B cell (primary cell): ENCODE measurements around the gene STON1. TPM values are rescaled to one million over a fixed set of nuclear protein-coding genes. Genes with fewer than 3 reads are reported as not detected.

Experiments used
- ATAC-seq: fragments of 200-7000 bp; cut with Tn5 transposase; one replicate; pipeline ENCODE4 v1.10.0; 2021; ENCODE audit warnings: low read depth, mild to moderate bottlenecking, moderate number of reproducible peaks, moderate library complexity
- CTCF ChIA-PET: fragments of 350-600 bp; sonication (Branson Sonifier 250); formaldehyde crosslinking; loops from one replicate; lab custom pipeline; 2021; ENCODE audit warnings: antibody characterized with exemption, inconsistent platforms; lab: Charles Lee
- POLR2A ChIA-PET: fragments of 350-600 bp; sonication (Branson Sonifier 250); formaldehyde crosslinking; loops from one replicate; lab custom pipeline; 2021; ENCODE audit warnings: antibody characterized with exemption; lab: Charles Lee
- DNase-seq: peaks from one replicate; pipeline ENCODE4 v3.0.0; 2013
- H2AFZ ChIP-seq: 2 replicates; pipeline ENCODE4 v1.6.1; 2012; ENCODE audit warnings: mild to moderate bottlenecking, low read depth, low read length; ENCODE audit not compliant: insufficient read depth, poor library complexity, severe bottlenecking
- H3K27ac ChIP-seq, 2 donors: 1 replicate in 1 of 2; 2 replicates in 1 of 2; pipeline ENCODE4 v1.5.1; 2012 to 2013; ENCODE audit warnings: low read length in 2 of 2, mild to moderate bottlenecking in 2 of 2, moderate library complexity in 1 of 2
- H3K27me3 ChIP-seq, 4 experiments: fragments of 200-600 bp in 1 of 4; sonication (generic) in 1 of 4; replicated peaks in 1 of 4; 1 replicate in 2 of 4; 2 replicates in 2 of 4; pipeline versions ENCODE4 v1.6.1 to v1.7.0; 2013 to 2016; ENCODE audit warnings: low read length in 3 of 4, mild to moderate bottlenecking in 2 of 4, mixed read lengths in 1 of 4, moderate library complexity in 1 of 4; ENCODE audit not compliant: insufficient read depth in 4 of 4, control insufficient read depth in 3 of 4; ENCODE audit errors: control extremely low read depth in 1 of 4
- H3K36me3 ChIP-seq, 2 experiments: replicated peaks in 1 of 2; 1 replicate in 1 of 2; 2 replicates in 1 of 2; pipeline versions ENCODE4 v1.6.1 to v1.7.1; 2013; ENCODE audit warnings: low read length in 1 of 2; ENCODE audit not compliant: insufficient read depth in 2 of 2, control insufficient read depth in 1 of 2; ENCODE audit errors: control extremely low read depth in 1 of 2, extremely low read depth in 1 of 2
- H3K4me1 ChIP-seq, 2 donors: fragments of 200-600 bp in 1 of 2; sonication (generic) in 1 of 2; 1 replicate in 1 of 2; 2 replicates in 1 of 2; pipeline versions ENCODE4 v1.5.1 to v1.6.1; 2013 to 2017; ENCODE audit warnings: low read length in 2 of 2; ENCODE audit not compliant: control insufficient read depth in 2 of 2, insufficient read depth in 2 of 2
- H3K4me2 ChIP-seq: replicated peaks from 2 replicates; pipeline ENCODE3; 2012; ENCODE audit warnings: mild to moderate bottlenecking, low read depth, low read length; ENCODE audit not compliant: poor library complexity, severe bottlenecking
- H3K4me3 ChIP-seq, 5 experiments: fragments of 200-600 bp in 1 of 5; sonication (generic) in 1 of 5; 1 replicate in 3 of 5; 2 replicates in 2 of 5; pipeline versions ENCODE4 v1.5.1 to v1.7.0; 2011 to 2016; ENCODE audit warnings: low read length in 4 of 5, mild to moderate bottlenecking in 4 of 5, low read depth in 2 of 5, control low read depth in 1 of 5, moderate library complexity in 1 of 5; ENCODE audit not compliant: insufficient read depth in 1 of 5; ENCODE audit errors: control extremely low read depth in 1 of 5, extremely low read depth in 1 of 5
- H3K79me2 ChIP-seq: fragments of 200-600 bp; sonication (generic); one replicate; pipeline ENCODE4 v1.6.0; 2016; ENCODE audit warnings: low read length; ENCODE audit not compliant: control insufficient read depth, insufficient read depth
- H3K9ac ChIP-seq: fragments of 200-600 bp; sonication (generic); 2 replicates; pipeline ENCODE4 v1.6.1; 2017; ENCODE audit warnings: mild to moderate bottlenecking, low read length, moderate library complexity
- H3K9me3 ChIP-seq, 3 donors: one replicate each; pipeline versions ENCODE4 v1.6.1 to v1.7.1; 2013; ENCODE audit warnings: low read length in 2 of 3; ENCODE audit not compliant: control insufficient read depth in 2 of 3, insufficient read depth in 1 of 3; ENCODE audit errors: control extremely low read depth in 1 of 3
- H4K20me1 ChIP-seq: 2 replicates; pipeline ENCODE4 v1.6.0; 2012; ENCODE audit warnings: mild to moderate bottlenecking, low read length; ENCODE audit not compliant: insufficient read depth, control insufficient read depth, poor library complexity, severe bottlenecking
- H3K27ac Mint-ChIP-seq: one replicate; pipeline ENCODE4 v1.8.0; 2021; ENCODE audit warnings: mixed read lengths
- H3K27me3 Mint-ChIP-seq: one replicate; pipeline ENCODE4 v1.8.0; 2021; ENCODE audit warnings: mixed read lengths
- H3K4me1 Mint-ChIP-seq: one replicate; pipeline ENCODE4 v1.8.0; 2021; ENCODE audit warnings: mixed read lengths
- H3K4me3 Mint-ChIP-seq: one replicate; pipeline ENCODE4 v1.8.0; 2021; ENCODE audit warnings: mixed read lengths
- H3K9me3 Mint-ChIP-seq: one replicate; pipeline ENCODE4 v1.8.0; 2022; ENCODE audit warnings: mixed read lengths; ENCODE audit not compliant: insufficient read depth
- EZH2 ChIP-seq: IDR thresholded peaks from 2 replicates; pipeline ENCODE4 v1.6.1; 2012; ENCODE audit warnings: borderline replicate concordance, low read depth, mild to moderate bottlenecking, moderate library complexity, low read length; ENCODE audit not compliant: insufficient read depth, poor library complexity, severe bottlenecking
- WGBS: methylation state at CpG from one replicate; pipeline ENCODE4 v1.1.5; 2013; ENCODE audit warnings: missing lambda C conversion rate; ENCODE audit not compliant: insufficient coverage; 5-methylcytosine and 5-hydroxymethylcytosine counted together
- intact Hi-C: fragments of 100-400 bp; cut with micrococcal nuclease; formaldehyde crosslinking; loops from one replicate; pipeline ENCODE4 v1.10.0; 2022
- polyA plus RNA-seq: library from polyadenylated mRNA; depleted of rRNA; stranded (reverse); fragments of >200 nt; gene quantifications from 2 replicates; pipeline ENCODE4 v1.2.3, GENCODE V29; 2012
- total RNA-seq, 2 donors: library from RNA; stranded (reverse); fragments of 120-200 nt in 1 of 2; gene quantifications; 1 replicate in 1 of 2; 2 replicates in 1 of 2; pipeline versions ENCODE4 v1.2.3 to v1.2.4, GENCODE V29; 2013 to 2022
- TF ChIP-seq, protein P1 (sequence below): fragments of 200-600 bp; IDR thresholded peaks from one replicate; pipeline ENCODE4 v1.8.0; 2022; ENCODE audit warnings: antibody characterized with exemption, mild to moderate bottlenecking

Gene STON1
- total and polyA plus RNA-seq, 2 donors (not counting 1 experiment from before 2014, with no cell fraction given), result 0.46 to 2.0 TPM

DNA sequence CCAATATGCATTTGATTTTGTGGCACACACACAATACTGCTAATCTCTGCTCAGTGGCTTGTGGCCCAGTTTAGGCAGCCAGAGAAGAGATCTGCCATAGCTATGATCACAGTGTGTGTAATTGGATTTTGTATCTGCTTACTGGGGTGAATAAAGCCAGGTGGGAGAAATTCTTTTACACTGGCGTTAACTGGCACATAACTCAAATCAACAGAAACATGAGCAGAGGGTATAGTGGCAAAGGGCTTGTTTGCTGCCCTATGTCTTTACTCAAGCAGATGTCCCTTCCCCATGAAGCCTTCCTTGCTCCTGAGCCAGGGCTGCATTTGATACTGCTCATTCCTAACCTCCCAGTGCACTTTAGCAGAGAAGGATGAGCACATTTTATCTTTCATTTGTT, 28.5 kb downstream of the STON1 start:
- Histone ChIP-seq H4K20me1 (no peaks in the 10 kb centered on the region), H3K4me2 (no peak overlapping the region), H3K79me2 (no peaks in the 10 kb centered on the region), H2AFZ (no peak overlapping the region), H3K36me3 (no peaks in the 10 kb centered on the region), H3K27ac (no peak overlapping the region), H3K4me3 (no peak overlapping the region), H3K9ac (no peak overlapping the region), H3K4me1 (no peaks in the 10 kb centered on the region), H3K27me3 (no peaks in the 10 kb centered on the region), H3K9me3 (peaks cover 0 to 6% (median 0%) of the 10 kb centered on the region in 3 donors)
- H3K27ac Mint-ChIP-seq, result no peak overlapping the region
- DNase-seq, result no peak
- no peak for ATAC-seq
- no peaks in the 10 kb centered on the region for H3K4me1 Mint-ChIP-seq
- H3K27me3 Mint-ChIP-seq, result no peaks in the 10 kb centered on the region
- no peak for TF ChIP-seq EZH2
- TF ChIP-seq, protein P1, sequence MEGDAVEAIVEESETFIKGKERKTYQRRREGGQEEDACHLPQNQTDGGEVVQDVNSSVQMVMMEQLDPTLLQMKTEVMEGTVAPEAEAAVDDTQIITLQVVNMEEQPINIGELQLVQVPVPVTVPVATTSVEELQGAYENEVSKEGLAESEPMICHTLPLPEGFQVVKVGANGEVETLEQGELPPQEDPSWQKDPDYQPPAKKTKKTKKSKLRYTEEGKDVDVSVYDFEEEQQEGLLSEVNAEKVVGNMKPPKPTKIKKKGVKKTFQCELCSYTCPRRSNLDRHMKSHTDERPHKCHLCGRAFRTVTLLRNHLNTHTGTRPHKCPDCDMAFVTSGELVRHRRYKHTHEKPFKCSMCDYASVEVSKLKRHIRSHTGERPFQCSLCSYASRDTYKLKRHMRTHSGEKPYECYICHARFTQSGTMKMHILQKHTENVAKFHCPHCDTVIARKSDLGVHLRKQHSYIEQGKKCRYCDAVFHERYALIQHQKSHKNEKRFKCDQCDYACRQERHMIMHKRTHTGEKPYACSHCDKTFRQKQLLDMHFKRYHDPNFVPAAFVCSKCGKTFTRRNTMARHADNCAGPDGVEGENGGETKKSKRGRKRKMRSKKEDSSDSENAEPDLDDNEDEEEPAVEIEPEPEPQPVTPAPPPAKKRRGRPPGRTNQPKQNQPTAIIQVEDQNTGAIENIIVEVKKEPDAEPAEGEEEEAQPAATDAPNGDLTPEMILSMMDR, result no peak
- no peak overlapping the region for H3K4me3 Mint-ChIP-seq
- POLR2A ChIA-PET, result no interaction called here
- WGBS, result no CpG with 5 or more reads among the region's 1 CpG
- CTCF ChIA-PET, result interaction anchor here (0.6 kb wide), 1 partner anchor 26 kb away, joined by 5 read pairs; no protein-coding TSS in a partner anchor
- no peaks in the 10 kb centered on the region for H3K9me3 Mint-ChIP-seq
- intact Hi-C loops, result no loop called here

DNA sequence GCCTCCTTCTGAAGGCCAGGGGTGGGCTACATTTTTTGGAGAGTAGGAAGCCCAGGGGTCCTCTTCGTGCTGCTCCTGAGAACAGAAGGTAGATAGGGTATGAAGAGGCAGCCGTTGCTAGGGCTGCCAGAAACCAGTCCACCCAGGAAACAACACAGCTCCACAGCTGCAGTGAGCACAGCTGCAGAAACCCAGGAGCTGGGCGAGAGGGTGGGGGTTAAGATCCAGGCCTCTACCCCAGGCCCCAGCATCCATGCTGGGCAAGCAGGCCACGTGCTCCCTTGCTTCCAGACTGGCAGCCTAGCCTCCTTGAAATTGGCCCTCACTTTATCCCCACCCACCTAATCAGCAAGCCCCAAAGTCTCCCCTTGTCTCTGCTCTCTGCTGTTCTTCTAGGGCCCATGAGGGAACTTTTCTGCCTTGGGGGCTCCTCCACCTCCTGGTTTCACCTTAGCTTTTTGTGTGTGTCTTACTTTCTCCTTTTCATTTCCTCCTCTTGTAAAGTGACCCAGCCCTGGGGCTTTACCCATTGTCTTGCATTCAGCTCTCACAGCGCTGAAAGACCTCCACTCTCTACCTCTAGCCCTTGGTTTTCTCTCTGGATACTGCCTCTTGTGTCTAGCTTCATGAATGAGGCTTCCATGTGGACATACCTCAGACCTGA, 30.7 kb downstream of the STON1 start:
- H3K4me3 ChIP-seq, result no peak overlapping the region
- H3K27me3 ChIP-seq, result peaks cover 0 to 3% (median 0%) of the 10 kb centered on the region in 4 experiments
- H3K4me1 ChIP-seq, result no peaks in the 10 kb centered on the region
- H3K4me2 ChIP-seq, result no peak overlapping the region
- peaks cover 0 to 6% (median 0%) of the 10 kb centered on the region in 3 donors for H3K9me3 ChIP-seq
- no peaks in the 10 kb centered on the region for H3K79me2 ChIP-seq
- Mint-ChIP-seq H3K4me3 (no peak overlapping the region), H3K4me1 (no peaks in the 10 kb centered on the region), H3K27ac (no peak overlapping the region), H3K27me3 (peaks cover 4% of the 10 kb centered on the region), H3K9me3 (no peaks in the 10 kb centered on the region)
- no peaks in the 10 kb centered on the region for H4K20me1 ChIP-seq
- H3K36me3 ChIP-seq, result no peaks in the 10 kb centered on the region
- H3K9ac ChIP-seq, result no peak overlapping the region
- no peak overlapping the region for H2AFZ ChIP-seq
- TF ChIP-seq EZH2, result no peak
- TF ChIP-seq, protein P1, result no peak
- CTCF ChIA-PET, result no interaction called here
- no peak for ATAC-seq
- POLR2A ChIA-PET, result no interaction called here
- no peak overlapping the region for H3K27ac ChIP-seq
- intact Hi-C loops, result no loop called here
- WGBS, result 67% methylated on average over 5 of the region's 5 CpGs
- no peak for DNase-seq
